NCI-H1436 (cell line): ENCODE measurements around the gene PGBD5.

Experiments used
- DNase-seq: peaks from one replicate; lab custom pipeline; 2025; lab: John Stamatoyannopoulos, UW

Gene PGBD5

DNA sequence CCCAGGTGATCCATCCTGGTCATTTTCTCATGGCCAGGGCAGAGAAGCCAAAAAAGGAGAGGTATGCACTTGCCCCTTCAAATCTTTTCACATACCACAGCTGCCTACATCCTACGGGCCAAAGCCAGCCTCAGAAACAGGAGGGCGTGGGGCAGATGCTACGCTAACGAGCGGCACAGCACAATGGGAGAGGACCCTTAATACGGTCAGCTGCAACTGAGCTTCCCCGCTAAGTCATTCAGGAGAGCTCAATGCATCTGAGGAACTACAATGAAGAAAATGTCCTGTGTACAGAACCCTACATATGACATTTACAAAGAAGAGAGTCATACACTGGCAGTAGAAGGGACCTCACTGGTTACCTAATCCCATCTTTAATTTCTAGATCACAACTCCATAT, 78.2 kb downstream of the PGBD5 start:
- DNase-seq, result no peak

DNA sequence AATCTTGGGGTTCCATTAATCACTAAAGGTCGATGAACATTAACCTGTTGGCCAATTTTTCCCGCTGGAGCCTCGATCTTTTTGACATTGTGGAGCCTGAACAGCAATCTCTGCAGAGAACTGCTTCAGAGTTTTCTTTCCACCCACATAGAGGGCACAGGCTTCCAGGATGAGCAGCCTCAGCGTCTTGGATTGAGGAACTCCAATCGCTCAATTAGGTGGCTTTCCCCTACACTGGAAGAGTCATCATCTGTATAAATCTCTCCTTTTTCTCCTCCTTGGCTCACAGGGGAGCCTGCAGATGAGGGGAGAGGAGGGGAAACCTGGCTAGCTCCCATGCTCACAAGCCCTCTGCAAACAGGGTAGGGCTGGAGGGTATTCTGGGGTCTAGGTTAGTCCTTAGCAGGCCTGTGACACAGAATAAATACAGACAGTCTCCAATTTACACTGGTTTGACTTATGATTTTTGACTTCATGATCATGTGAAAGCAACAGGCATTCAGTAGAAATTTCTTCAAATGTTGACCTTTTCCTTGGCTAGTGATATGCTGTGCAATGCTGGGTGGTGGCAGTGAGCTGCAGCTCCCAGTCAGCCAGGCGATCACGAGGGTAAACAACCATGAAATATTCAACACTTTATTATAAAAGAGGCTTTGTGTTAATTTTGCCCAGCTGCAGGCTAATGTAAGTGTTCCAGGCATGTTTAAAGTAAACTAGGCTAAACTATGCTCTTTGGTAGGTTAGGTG, 80.8 kb downstream of the PGBD5 start:
- DNase-seq, result no peak

DNA sequence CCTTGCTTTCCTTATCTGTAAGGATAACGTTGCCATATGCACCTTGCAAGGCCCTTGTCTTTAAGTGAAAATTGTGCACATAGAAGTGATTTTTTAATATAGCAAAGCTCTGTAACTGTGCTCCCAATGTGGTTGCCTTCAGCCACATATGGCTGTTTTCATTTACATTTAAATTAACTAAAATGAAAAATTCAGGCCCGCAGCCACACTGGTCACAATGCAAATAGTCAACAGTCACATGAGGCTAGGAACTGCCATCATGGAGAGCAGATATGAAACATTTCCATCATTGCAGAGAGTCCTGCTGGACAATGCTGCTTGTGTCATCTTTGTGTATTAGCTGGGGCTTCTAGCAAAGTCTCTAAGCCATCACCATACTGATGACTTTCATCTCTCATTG, 83.4 kb downstream of the PGBD5 start:
- no peak for DNase-seq

DNA sequence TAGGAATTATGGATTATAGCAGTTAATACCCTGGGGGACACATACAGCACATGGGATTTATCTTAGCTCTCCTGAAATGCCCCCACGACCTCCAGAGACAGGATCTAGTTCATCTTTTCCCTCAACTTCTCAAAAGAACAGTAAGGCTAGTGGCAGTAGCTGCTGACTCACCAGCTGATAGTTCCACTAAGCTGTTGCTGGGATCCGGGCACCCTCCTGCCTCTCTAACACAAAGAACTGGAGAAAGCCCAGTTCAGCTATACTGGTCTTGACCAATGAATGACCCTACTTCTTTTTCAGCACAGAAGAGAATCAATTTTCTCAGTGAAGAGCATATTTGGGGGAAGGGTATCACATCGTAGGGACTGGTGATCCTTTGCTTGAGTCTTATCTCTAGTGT, 84.1 kb downstream of the PGBD5 start:
- no peak for DNase-seq

DNA sequence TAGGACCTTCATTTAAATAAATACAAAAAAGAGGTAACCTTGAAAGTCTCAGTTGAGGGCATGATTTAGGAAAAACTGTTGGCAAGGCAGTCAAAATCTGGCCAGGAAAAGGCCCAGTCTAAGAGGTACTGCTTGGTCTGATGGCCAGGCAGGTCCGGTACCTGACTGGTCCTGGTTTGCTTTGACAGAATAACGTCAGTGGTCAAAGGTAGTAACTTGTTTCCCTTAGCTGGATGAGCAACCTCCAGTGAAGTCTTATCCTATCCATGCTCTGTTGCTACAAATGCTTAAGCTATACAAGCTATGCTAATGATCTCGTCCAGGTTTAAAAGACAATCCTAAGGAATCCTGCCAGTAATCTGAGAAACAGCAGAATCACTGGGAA, 85.0 kb downstream of the PGBD5 start:
- DNase-seq, result no peak

DNA sequence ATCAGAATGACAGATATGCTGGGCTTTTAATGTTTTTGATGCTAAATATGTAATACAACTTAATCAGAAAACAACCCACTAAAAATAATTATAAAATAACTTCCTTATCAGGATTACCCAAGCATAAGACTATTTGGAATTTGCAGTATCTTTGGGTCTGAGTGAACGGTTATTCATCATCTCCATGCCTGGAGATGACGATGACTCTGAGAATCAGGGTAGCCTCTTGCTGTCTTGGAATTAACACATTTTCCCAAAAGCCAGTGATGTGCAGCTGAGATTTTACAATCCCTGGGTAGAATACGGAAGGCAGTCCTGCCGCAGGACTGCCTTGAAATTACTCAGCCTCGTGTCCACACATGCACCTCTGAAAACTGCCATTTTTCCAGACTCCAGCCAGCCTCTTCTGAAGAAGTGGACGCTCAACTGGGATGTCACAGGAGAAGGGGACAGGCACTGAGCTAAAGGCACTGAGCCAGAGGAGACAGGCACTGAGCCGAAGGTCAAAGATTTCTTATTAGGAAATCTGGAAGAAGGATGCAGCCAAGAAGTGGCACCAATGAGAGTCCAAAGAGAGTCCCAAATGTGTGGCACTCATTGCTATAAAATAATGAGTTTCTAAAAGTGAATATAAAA, 85.5 kb downstream of the PGBD5 start:
- DNase-seq, result no peak

DNA sequence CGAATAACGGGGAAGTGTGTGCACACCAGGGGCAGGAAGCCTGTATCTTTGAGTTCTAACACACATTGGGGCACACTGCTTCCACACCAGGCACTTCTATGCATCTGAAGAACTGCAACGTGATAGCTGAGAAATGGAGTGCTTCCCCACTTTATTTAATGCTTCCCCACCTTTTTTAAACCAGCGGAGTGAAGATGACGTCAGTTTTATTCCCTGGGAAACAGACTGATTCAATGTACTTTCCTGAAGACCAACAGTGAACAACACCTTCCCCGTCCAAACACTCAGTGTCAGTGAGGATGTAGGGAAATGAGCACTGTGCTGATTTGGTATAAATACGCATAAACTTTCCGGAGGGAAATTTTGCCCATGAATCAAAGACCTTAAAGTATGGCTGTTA, 87.1 kb downstream of the PGBD5 start:
- no peak for DNase-seq

DNA sequence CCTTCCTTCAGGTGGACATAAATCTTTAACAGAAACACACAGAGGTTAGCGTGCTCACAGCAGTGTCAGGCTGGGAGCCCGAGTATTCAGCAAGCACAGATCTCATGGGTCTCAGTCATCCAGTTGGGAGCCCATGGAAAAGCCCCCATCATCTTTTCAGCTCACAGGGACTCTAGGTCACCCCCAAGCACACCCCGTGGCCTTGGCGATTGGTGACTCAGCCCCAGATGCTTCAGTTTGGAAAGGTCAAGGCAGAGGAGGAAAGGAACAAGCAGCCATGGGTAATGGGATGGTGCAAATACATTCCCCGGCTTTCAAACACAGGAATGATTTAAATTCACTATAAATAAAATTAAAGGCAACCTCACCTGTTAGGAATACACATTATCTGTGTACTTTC, 88.9 kb downstream of the PGBD5 start:
- no peak for DNase-seq

DNA sequence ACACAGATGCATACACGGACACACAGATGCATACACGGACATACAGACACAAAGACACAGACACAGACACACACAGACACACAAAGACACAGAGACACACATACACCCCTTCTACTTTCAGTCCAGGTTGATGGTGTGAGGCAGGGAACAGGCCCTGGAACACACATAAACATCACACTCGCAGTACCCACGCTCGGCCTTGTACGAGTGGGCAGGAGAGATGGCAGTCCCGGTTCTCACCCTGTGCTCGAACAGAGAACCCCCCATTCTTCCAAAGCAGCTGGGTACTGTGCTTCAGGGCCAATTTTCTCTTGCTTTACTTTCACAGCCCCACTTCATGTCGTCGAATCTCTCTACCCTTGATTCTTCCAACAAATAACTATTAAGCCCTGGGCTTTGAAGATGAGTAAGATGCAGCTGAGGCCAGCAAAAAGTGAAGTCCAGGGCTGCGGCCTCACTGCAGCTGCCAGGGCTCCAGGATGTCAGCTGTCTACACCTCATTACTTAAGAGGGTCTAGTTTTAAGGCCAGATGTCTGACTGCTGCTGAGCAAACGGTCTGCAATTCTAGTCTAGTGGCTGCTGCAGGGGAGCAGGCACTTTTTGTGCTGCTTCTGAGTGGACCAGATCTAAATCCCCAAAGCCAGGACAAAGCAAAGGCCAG, 90.1 kb downstream of the PGBD5 start:
- no peak for DNase-seq

DNA sequence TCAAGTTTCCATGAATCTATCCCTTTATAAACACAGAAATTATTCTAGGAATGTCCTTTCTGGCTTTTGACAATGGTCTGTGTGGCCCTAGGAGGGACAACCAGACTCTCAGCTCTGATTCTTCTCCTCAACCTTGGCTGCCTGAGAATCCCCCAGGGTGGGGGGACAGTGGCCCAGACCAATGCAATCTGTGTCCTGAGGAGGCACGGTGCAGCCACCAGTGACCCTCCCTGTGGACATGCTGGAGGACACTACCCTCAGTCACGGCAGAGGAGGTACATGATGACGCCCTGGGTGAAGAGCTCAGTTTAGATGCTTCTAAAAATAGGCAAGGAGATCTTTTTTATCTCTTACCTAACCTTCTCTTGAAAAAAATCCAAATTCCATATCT, 91.7 kb downstream of the PGBD5 start:
- DNase-seq, result no peak

DNA sequence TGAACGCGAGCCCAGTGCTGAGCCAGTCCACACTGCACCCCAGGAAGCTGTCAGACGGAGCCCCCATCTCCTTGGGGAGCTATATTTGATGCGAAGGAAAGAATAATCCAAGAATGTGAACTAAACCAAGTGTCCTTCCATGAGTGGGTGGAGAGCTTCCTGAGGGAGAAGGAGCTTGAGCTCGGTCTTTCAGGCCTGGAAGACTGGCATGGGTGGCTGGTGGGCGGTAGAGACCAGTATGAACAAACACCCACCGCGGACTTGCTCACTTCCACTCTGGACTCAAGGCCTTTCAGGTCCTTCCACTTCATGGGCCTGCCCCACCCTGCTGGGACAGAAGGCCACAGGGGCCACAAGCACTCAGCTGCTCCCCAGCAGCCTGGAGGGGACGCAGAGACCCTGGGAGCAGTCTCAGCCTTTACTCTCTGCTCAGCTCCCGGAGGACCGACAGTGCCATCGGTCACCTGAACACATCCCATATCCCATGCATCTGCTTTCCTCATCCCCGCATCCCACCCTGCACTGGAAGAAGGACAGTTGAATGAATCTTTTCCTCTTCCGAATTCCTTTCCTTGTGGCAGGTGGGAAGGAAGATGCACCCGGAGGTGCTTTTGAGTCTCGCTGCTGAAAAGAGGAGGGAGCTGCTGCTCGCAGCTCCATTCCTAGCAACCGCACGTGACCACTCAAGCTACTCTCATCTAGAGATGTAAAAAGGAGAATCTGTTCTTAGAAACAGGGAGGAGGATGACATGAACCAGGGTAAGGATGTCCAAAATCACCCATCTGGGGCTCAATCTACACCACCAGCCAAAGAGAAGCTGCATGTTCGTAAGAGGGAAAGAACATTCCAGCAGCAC, 92.3 kb downstream of the PGBD5 start:
- DNase-seq, result no peak

DNA sequence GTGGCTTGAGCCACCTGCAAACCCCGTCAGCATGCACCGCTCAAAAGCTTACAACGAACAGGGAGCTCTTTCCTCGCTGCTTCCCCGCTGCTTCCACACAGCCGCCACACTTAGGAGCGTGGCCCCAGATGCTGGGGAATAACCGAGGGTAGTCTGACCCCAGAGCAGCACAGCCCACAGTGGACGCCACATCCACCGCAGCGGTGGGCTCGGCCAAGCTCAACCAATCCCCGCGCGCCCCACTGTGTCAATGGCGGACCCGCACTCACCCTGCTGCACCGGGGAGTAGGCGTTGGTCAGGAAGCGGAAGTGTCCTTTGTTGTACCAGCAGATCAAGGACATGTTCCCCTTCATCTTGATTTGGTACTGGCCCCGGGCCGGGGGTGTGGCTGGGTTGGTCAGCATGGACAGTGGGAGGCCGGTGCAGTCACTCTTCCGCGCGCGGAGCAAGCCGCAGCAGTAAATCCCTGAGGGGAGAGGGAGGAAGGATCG, 93.5 kb downstream of the PGBD5 start:
- DNase-seq, result no peak

DNA sequence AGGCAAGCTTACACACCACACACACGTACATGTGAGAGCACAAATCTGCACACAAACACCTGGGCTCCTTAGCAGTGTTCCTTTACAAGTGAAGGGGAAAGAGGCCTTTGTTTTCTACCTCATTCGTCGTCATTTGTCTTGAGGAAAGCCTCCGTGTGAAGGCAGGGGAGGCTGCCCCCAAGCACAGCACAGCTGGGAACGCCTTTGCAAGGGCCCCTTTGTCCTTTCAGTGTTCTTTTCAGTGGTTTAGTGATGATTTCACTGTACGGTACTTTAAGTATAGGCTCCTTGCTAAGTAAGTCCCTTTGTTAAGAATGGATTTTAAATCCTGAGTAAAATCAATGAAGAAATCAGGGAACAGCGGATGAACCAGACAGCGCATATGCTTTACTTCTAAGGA, 94.1 kb downstream of the PGBD5 start:
- DNase-seq, result no peak

DNA sequence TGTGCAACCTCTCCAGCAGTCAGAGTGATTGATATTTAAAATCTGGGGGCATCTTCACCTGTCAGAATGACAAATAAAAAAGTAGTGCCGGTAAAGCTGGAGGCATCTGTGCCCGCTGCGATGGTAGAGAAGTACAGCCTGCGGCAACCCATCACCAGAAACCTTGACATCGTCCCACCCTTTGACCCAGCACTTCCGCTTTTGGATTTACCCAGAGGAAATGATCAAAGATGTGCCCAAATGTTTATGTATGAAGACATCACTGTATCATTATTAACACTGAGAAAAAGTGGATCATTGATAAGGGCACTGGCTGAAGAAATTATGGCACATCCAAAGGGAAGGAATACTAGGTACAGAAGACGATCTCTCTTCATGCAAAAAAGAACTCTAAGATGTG, 96.0 kb downstream of the PGBD5 start:
- DNase-seq, result no peak

DNA sequence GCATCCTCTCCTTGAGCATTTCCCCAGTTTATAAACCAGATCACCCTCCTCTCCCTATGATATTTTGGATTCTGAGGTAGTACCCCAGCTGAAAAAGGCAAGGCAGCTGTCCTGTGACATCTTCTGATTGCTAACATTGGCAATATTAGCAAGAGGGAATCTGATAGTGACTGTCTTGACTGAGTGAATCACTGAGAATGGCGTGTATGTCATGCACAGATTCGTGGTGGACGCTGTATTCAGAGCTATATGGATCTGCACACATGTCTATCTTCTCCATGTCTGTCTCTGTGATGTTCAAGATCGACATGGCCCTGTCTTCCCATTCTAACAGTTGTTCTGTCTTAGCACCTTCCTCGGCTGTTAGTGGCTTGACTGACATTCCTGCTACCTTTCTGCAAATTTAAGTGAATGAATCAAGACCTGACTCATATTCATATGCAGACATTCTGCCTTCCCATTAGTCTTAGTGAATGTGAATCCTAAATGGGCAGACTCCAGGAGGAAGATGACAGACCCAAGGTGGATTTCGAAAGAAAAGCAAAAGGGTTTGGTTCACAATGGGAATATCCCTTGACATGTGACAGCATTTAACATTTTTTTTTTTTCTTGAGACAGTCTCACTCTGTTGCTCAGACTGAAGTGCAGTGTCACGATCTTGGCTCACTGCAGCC, 97.7 kb downstream of the PGBD5 start:
- DNase-seq, result no peak

DNA sequence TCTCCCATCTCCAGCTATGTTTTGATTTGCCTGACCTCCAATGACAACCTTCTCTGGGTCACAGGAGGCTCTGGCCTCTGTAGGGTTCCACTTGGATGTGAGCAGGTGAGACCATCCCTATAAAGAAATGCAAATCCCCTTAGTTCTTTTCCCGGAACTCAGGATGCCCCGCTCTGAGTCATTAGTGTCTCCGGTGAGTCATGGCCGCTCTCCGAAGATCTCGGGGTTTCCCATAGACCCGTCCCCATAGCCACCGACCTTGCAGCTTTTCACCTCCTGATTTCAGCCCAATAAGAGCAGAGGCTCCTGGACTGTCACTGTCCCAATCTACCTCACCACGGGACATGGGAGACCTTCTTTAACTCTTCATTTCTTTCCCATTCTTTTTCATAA, 98.2 kb downstream of the PGBD5 start:
- no peak for DNase-seq

DNA sequence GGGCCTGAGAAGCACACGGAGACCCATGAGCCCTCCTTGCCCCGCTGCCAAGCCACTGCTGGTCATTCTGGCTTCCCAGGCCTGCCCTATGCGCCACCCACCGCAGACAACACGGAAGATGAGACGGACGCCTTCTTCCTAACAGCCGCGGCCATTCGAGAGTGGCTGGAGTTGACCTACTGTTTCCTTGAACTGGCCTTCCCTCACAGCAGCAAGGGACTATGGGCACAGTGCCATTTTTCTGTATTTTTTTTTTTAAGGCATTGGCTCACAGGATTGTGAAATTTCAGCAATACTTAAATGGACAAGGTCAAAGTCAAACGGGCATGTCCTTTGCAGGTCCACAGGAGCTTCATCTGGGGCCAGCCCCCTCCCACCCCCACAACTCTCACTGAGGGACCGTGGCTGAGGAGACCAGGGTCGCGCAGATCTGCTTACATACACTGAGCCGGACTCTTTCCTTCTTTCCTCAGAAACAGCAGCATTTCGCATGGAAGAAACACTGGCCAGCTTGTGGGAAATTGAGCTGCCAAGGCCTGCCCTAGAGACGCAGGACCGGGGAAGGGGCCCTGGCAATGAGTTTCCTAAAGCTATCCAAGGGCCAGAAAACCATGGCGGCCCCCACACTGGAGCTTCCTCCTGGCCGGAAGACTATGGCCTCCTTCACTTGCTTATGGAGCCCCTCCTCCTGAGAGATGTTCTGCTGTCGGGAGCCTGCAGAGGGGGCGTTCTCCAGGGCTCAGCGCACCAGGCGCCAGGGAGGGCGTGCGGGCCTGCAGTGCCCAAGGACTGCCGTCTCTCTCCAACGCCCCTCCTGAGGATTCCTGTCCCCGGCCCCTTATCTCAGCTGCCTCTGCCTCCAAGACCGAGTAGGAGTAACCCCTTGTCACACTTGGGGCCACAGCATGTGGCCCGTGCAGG, 98.9 kb downstream of the PGBD5 start:
- no peak for DNase-seq

DNA sequence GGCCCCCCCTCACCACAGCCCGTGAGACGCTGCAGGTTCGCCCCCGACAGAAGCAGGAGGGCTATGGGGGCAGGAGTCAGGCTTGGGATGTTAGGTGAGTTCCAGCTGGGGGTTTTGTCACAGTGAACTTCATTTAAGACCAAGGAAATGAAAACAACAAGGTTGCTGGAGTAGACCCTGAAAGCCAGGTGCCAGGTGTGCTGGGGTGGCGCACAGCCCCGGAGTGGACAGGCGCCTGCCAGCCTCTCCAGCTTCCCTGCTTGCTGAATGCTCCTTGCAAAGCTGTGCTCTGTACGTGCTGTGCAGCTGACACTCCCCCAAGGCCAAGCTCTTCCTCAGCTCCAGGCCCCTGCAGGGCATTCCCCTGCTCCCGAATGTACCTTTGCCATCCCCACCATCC, 102.4 kb downstream of the PGBD5 start:
- DNase-seq, result no peak

DNA sequence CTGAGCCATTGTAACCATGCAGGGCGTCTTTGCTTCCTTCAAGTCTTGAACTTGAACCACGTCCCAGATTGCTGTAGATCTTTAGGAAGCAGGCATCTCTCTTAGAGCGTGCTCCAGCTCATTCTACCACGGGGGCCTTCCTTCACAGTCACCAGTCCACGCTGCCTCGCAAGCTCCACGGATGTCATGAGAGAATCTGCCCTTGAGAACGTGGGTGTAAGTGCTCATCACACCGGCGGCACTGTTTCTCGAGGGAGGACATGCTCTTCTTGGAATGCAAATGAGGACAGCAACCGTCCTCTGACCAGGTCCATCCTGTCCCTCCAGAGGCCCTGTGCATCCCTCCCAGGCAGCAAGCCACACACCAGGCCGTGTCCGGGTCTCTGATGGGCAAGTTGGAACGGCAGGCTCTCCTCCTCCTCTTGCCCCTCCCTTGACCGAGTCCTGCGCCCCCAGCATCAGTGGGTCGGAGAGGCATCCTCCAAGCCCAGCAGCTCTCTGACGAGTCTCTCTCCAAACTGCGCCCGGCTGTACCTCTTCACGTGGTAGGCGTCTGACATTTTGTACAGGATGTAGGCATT, 103.1 kb downstream of the PGBD5 start:
- no peak for DNase-seq

DNA sequence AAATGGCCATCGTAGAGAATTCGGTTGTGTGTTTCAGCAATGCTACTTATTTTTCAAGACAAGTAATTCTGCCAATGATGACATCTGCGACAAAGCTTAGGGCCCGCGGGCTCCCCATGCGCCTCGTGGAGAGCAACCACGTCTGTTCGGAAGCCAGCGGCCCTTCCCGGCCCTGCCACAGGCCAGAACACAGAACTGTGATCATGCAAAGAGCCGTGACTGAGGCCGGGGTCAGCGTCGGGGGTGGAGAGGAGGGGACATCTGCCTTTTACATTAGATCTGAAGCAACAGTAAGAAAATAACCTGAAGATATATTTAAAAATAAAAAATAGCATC, 103.7 kb downstream of the PGBD5 start:
- DNase-seq, result no peak
